GF-D8 (cell line): ENCODE results near the gene POM121C.
"Not testable (repeated sequence)": the region's sequence is repeated elsewhere in the genome, so short reads cannot be mapped to it uniquely, and the experiment has no call there.

Source experiments
- DNase-seq: peaks from one replicate; lab custom pipeline; 2025; lab: John Stamatoyannopoulos, UW

Gene POM121C

DNA sequence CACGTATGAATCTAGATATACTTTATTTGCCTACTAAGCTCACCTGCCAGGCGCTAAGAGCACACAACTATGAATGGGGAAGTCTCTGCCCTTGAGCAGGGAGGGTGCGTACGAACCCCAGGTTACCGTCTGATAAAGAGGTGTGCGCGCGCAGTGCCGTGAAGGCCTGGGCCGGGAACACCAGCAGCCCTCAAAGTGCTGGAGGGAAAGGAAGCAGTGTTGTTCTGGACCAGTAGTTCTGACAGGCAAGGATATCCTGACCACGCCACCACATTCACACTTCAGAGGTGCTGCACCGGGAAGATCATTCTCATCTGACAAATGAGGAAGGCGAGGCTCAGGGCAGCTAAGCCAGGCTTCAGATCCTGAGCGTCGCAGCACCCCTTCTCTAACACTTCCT lies 62.6 kb downstream of the POM121C start:
- DNase-seq = not testable (repeated sequence)

DNA sequence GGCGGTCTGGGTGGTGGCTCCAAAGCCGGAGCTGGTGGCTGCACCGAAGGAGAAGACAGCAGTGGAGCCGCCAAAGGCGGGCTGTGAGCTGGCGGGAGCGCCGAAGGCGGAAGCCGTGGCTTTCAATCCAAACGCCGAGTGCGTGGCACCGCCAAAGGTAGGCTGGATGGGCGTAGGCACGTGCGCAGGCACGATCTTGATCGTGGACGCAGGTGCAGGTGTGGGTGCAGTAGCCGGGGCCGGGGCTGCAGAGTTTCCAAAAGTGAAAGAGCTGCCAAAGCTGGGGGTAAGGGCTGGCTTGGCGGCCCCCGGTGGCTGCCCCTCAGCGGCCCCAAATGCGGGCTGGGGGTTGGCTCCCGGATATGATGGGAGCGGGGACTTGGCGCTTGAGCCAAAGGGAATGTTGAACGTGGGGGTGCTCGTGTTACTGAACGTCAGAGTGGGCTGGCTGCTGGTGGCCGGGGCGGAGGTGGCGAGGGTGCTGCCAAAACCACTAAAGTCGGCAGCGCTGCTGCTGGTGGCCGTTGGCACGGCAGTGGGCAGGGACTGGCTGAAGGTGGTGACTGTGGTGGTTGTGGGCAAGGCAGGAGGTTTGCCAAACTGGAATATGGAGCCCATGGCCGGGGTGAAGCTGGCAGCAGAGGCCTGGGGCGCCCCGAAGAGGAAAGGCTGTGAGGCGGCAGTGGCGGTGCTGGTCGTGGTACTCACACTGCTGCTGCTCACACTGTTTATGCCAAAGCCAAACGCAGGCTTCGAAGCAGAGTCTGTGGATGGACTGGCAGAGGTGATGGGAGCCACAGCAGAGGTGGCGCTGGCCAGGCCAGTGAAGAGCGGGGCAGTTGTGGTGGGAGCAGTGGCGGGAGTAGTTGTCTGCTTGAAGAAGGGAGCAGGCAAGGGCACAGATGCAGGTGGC lies 64.0 kb downstream of the POM121C start:
- not testable (repeated sequence) for DNase-seq

DNA sequence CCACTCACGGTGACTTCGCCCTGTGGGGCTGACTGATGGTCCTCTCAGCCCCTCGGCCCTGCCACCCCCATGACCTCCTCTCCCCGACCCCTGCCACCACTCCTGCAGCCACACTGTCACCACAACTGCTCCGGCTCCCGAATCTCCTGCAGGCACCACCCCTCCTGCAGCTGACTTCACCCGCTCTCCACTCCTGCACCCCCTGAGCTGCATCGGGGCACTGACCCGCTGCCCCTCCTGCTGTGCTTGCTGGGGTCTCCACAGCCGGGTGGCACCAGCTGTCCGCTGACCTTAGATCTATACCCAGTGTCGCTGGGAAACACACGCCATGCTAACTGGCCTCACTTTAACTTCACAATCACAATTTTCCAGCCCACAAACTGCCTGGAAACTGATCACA lies 65.9 kb downstream of the POM121C start:
- not testable (repeated sequence) for DNase-seq

DNA sequence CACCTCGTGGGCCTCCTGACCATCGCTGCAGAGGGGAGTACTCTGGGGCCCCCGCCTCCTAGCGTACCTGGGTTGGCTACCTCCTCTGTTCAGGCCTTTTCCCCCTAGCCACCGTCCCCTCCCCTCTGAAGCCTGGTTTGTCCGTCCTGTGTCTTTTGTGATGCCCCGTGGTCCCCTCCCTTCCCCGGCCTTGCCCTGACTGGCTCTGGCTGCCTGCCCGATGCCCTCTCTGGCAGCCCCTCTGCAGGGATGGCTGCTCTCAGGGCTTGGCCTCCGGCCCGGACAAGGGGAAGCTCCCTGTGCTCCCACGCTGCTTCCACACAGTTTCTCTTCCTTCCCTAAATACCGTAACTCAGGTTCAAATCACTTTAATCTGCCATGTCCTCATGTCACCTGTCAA lies 66.4 kb downstream of the POM121C start:
- DNase-seq = not testable (repeated sequence)

DNA sequence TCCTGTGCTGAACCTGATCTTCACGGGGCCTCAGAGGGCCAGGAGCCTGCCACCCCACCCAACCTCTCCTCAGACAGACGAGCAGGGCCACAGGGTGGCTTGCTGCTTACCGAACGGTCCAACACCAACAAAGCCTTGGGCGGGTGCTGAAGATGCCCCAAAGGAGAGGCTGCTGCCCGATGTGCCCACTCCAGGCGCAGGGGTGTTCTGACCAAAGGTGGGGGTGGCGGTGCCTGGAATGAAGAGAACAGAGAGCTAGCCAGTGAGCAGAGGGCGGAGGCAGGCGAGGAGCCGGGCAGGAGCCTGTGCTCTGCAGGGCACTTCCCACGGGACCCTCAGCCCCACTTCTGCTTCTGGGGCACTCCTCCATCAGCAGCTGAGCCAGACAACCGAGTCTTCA lies 66.9 kb downstream of the POM121C start:
- not testable (repeated sequence) for DNase-seq

DNA sequence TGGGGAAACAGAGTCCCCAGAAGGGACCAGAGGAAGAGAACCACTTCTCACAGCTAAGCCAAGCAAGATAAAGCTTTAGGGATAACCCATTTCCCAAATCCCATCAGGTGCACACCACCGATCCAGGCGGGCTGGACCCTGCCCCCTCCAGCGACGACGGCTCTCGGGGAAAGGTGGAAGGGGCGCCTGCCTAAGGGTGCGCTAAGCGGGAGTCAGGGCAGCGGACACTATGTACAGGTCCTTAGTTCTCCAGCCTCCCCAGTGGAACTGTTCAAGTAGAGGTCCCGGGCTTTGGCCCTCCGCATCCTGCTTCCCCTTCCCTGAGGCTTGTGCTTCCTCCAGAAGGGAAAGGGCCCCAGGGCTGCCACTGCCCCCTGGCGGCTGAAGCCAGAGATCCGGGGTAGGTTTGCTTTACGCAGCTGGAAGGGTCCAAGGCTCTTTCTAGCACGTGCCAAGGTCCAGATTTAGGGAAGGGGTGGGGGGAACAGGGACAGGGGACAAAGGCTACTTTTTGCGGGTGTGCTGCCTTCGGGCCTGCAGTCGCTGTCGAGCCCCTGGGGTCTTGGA lies 67.7 kb downstream of the POM121C start:
- not testable (repeated sequence) for DNase-seq

DNA sequence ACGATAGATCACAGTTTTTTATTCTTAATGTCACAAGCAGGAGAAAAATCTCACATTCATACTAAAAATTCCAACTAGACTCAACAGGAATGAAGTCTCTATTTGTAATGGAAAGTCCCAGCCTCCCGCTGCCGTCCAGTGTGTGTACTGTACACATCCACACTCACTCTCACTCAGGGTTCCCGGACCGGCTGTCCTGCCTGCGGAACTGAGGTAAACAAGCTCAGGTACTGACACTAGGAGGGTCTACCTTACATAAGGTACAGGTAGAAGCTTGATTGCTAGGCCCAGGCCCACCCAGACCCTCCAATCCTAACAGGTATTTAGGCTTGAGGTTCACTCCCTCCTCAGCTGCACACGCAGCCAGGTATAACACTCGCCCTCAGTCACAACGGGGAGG lies 69.3 kb downstream of the POM121C start:
- DNase-seq = not testable (repeated sequence)

DNA sequence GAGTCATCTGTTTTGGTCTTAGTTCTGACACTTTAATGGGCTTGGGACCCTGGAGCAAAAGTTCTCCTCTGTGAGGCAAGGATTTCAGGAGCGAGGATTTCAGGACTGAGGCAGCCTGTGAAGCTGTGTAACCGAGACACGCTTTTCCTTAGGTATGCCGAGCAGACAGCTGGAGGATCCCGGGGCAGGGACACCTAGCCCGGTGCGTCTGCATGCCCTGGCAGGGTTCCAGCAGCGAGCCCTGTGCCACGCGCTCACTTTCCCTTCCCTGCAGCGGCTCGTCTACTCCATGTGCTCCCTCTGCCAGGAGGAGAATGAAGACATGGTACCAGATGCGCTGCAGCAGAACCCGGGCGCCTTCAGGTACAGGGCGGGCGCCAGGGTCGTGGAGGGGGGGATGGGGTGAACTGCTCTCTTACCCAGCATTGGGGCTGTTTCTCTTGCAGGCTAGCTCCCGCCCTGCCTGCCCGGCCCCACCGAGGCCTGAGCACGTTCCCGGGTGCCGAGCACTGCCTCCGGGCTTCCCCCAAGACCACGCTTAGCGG lies 70.2 kb downstream of the POM121C start:
- not testable (repeated sequence) for DNase-seq

DNA sequence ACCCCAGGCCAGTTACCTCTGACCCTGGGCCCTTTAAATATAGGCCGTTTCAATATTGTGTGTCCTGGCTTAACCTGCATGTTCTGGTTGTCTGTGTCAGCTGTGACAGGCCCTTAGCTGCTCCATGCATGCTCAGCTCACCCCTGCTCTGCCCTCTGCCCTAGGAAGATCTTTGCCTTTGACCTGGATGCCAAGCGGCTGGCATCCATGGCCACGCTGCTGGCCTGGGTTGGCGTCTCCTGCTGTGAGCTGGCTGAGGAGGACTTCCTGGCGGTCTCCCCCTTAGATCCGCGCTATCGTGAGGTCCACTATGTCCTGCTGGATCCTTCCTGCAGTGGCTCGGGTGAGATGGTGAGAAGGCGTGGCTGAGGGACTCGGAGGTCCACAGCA lies 70.7 kb downstream of the POM121C start:
- not testable (repeated sequence) for DNase-seq

DNA sequence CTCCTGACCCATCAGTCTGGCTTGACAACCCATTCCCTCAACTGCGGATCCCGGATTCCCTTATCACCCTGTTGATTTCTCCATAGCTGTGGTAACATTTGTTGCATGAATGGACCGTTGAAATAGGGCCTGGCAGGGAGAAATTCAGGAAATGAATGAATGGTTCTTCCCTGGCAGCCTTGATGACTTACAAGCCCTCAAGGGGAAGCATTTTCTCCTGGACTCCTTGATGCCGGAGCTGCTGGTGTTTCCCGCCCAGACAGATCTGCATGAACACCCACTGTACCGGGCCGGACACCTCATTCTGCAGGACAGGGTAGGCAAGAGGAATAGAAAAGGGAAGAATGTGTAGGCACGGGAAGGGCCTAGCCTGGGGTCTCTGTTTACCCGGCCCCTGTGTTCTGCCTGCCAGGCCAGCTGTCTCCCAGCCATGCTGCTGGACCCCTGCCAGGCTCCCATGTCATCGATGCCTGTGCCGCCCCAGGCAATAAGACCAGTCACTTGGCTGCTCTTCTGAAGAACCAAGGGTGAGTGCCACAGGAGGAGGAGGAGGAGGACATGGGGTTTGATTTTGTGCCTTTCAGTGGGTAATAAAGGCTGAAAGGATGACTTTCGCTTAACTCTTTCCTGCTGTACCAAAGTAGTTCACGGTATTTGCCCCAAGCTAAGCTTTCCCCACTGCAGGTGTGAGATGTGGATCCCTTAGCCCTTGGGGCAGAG lies 71.2 kb downstream of the POM121C start:
- DNase-seq = not testable (repeated sequence)

DNA sequence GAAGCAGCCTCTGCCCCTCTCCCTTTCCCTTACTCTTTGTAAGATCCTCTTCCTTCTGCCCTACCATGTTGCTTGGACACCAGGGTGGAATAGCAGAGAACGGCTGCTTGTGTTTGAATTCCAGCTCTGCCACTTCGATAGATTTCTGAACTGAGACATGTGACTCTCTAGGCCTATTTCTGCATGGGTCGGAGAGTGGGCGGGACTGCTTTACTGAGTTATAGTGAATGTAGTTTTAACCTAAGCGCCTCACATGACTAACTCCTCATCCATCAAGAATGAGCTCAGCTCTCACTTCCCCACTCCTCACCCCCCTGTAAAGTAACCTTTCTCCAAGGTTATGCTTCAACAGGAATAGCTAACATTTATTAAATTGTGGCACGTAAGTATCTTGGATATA lies 71.9 kb downstream of the POM121C start:
- not testable (repeated sequence) for DNase-seq

DNA sequence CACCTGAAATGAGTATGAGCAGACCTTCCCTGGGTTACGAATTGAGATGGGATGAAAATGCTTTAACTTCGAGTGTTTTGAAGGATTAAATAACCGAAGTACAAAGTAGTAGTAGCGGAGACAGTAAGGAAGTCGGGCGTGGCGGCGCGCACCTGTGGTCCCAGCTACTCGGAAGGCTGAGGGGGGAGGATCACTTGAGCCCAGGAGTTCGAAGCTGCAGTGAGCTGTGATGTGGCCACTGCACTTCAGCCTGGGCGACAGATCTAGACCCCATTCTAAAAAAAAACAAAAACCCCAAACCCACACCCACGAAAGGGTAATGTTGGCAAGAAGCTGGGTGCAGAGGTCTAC lies 75.3 kb downstream of the POM121C start:
- DNase-seq = not testable (repeated sequence)

DNA sequence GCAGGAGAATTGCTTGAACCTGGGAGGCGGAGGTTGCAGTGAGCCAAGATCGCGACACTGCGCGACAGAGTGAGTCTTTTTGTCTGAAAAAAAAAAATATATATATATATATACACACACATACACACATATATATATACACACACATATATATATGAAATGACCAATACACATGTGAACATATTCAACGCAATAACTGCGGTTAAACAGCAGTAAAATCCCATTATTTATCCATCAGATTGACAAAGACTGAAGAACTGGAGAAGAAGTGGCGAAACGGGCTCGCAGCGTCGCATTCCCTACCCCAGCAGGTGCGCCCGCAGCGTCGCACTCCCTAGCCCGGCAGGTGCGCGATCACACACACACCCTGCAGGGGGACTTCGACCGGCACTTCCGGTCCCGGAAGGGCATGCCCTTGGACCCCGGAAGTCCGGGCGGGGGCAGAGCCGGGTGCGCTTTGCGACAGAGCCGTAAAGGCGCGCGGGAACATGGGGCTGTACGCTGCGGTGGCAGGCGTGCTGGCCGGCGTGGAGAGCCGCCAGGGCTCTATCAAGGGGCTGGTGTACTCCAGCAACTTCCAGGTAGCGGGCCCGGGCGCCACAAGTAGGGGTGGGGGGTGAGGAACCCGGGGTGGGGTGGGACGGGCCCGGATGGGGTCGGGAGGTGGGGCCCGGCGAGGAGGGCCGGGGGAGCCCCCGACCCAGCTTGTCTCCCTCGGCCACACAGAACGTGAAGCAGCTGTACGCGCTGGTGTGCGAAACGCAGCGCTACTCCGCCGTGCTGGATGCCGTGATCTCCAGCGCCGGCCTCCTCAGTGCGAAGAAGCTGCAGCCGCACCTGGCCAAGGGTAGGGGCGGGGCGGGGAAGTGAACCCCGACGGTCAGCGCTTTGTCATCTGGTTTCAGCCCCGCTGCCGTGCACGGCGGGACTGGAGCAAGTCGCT lies 75.9 kb downstream of the POM121C start:
- not testable (repeated sequence) for DNase-seq

DNA sequence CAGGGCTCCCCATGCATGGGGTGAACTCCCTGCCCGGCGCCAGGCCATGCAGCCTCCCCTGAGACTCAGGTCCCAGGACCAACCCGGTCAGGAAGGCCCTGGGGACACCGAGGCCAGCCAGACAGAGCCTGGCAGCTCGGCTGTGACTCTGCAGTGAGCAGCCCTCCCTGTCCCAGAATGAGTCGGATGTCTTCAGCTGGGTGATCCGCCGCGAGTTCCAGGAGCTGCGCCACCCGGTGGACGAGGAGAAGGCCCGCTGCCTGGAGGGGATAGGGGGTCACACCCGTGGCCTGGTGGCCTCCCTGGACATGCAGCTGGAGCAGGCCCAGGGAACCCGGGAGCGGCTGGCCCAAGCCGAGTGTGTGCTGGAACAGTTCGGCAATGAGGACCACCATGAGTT lies 81.4 kb downstream of the POM121C start:
- not testable (repeated sequence) for DNase-seq

DNA sequence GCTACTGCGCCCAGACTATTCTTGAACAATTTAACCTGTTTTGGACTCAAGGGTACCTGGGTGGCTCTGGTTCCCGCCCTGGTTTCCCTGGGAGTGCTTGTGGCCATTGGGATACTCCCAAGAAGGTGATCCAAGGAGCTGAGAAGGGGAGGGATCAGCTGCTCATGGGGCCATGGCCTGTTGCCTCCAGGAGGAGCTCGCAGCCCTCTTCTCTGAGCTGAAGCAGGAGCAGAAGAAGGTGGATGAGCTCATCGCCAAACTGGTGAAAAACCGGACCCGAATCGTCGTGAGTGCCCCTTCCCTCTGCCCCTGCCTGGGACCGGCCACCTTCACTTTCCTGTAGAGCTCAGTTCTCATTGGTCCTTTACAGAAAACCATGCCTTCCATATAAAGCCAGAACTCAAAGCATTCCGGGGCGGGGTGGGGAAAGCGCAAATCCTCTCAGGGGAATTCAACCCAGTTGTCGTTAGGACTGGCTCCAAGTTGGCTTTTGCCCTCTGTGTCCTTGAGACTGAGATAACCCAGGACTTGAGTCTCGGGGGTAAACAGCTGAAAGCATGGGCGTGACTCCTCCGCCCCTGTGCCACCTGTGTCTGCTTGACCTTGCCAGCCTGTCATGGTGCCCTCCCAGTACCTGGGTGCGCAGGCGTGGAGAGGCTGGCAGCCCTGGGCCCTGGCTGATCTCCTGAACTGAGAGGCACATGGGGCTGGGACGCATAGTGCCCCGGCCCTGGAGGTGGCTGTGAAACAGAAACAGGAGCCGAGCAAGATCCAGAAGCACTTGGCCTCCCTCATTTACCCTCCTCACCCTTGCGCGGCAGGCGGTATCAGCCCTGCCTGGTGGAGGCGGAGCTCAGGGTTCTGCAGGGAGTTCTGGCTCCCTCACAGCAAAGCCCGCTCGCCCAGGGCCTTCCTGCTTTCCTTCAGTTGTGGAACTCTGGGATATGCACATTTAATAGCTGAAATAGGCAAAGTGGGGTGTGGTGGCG lies 82.3 kb downstream of the POM121C start:
- not testable (repeated sequence) for DNase-seq

DNA sequence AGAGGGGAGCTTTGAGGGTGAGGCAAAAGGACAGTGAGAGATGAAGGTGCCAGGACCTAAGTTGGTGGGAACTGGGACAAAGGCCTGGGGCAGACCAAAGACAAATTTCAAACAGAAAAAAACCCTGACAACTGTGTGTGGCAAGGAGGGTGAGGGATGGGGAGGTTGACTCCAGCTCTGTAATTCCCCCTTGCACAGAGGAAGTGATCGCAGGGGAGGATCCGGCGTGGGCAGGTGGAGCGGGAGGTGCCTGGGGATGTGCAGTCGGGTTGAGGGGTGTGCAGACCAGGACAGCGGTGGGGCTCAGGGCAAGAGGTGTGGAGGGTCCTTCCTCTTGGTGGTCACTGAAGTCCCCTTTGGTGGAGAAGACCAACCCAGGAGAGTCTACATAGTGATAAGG lies 85.5 kb downstream of the POM121C start:
- not testable (repeated sequence) for DNase-seq

DNA sequence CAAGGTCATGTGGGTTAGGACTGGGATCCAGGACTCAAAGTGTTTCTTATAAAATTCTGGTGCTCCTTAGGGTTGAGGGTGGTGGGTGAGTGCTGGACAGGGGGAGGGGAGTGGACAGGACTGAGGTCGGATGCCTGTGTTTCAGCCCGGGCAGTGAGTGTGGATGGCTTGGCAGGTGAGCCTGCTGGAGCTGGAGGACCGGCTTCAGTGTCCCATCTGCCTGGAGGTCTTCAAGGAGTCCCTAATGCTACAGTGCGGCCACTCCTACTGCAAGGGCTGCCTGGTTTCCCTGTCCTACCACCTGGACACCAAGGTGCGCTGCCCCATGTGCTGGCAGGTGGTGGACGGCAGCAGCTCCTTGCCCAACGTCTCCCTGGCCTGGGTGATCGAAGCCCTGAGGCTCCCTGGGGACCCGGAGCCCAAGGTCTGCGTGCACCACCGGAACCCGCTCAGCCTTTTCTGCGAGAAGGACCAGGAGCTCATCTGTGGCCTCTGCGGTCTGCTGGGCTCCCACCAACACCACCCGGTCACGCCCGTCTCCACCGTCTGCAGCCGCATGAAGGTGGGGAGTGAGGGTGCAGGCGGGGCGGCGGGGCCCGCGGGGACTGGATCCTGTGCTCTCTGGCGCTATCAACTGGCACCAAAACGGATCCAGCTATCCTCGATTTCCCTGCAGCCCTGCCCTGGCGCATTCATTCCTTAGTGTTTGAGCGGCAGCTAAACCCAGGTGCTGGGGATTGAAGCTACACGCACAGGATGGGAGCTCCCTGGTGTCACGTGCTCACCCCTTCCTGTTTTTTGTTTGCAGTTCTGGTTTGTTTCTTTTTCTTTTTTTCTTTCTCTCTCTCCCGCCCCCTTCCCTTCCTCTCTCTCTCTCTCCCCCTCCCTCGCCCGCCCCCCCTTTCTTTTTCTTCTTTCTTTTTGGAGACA lies 87.1 kb downstream of the POM121C start:
- DNase-seq = not testable (repeated sequence)

DNA sequence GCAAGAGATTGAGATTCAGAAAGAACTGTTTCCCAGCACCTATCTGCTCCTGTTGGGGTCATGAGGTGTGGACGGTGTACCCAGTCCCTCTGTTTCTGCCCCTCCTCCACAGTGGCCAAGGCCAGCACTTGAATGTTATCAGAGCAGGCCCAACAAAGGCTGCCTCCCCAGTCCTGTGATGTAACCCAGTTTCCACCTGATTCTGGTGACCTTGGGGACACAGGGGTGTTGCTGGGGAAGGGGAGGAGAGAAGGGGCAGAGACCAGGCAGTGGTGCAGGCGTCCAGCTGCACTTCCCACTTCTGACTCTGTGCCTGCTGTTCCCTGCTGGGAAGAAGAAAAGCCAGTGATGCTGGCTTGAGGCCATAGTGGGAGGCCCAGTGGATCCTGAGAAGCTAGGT lies 88.2 kb downstream of the POM121C start:
- not testable (repeated sequence) for DNase-seq

DNA sequence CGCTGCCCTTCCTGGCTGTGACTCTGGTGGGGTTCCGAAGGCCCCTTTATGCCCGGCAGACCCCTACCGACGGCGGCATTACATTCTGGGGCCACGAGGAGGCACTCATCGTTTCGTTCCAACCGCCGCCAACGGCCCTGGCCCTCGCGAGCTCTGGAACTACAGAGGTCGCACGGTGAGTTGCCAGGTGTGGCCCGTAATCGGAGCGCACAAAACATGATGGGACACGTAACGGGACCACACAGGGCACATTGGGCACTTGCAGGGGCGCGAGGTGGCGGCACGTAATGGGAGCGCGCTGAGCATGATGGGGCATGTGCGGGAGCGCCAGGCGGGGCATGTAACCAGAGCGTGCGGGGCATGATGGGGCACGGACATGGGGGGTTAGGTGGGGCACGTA lies 90.8 kb downstream of the POM121C start, which contains the start of gene TRIM73:
Gene TRIM73, plus strand, starts transcription at position 301 of the 400 bp plus-strand sequence. CDS start 3,305 bp downstream, outside the sequence.
- DNase-seq = not testable (repeated sequence)
